Type B pancreatic cell (in vitro differentiated cells): ENCODE results near the gene PSMB8. TPM values are rescaled to one million over a fixed set of nuclear protein-coding genes. Genes with fewer than 3 reads are reported as not detected.
"Not testable (repeated sequence)": the region's sequence is repeated elsewhere in the genome, so short reads cannot be mapped to it uniquely, and the experiment has no call there.

Source experiments
- DNase-seq: peaks from one replicate; pipeline ENCODE4 v3.0.0; 2021; ENCODE audit warnings: mixed read lengths; ENCODE audit not compliant: unreplicated experiment; ENCODE audit errors: extremely low spot score
- H3K27ac Mint-ChIP-seq: 2 replicates; pipeline ENCODE4 v1.8.0; 2021; ENCODE audit warnings: mild to moderate bottlenecking, mixed read lengths
- H3K27me3 Mint-ChIP-seq: 2 replicates; pipeline ENCODE4 v1.8.0; 2021; ENCODE audit warnings: mixed read lengths
- H3K36me3 Mint-ChIP-seq: 2 replicates; pipeline ENCODE4 v1.8.0; 2021; ENCODE audit warnings: mixed read lengths
- H3K4me1 Mint-ChIP-seq: one replicate; pipeline ENCODE4 v1.8.0; 2021; ENCODE audit warnings: mixed read lengths; ENCODE audit not compliant: unreplicated experiment
- H3K4me3 Mint-ChIP-seq: 2 replicates; pipeline ENCODE4 v1.8.0; 2021; ENCODE audit warnings: mild to moderate bottlenecking, mixed read lengths
- H3K9me3 Mint-ChIP-seq: 2 replicates; pipeline ENCODE4 v1.8.0; 2021; ENCODE audit warnings: mixed read lengths
- total RNA-seq: library from RNA; stranded (reverse); gene quantifications from 2 replicates; pipeline ENCODE4 v1.2.1, GENCODE V29; 2021; ENCODE audit warnings: low replicate concordance
- TF ChIP-seq, protein P1 (sequence below): fragments of 200-600 bp; sonication (generic); conservative IDR thresholded peaks from 2 replicates; pipeline ENCODE4 v1.5.0; 2021; ENCODE audit warnings: antibody characterized with exemption, mild to moderate bottlenecking

PSMB8 gene
- total RNA-seq, 1 donor from 2014 or later = 17.3 TPM

DNA sequence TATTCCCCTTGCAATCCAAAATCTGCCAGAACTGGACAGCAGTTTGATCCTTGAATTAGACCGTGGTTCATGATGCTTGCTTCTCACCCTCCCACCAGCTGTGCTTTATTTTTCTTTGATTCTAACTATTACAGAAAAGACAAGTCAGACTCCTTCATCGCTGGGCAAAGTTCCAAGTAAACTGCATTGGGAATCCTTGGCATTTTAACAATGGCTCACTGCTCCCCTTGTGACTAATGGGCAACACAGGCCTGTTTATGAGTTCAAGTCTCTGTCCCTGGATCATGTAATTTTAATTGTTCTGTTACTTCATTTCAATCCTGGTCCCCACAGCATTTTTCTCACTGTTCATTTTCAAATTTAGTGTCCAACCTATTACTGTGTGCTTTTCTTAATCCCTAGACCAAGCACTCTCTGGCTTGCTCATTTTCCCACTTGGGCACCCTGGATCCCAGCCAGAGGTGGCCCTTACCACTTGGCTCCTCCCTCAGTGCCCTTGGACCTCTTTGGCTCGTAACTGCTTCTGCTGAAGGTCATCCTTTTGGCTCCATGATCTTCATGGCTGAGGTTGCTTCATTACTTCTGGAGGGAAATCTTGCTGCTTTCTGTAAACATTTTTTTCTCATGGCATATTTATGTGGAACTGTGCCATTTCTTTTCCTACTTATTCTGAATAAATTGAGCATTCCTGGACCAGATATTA, 43.0 kb upstream of the PSMB8 start:
- Mint-ChIP-seq H3K9me3 (no peaks in the 10 kb centered on the region), H3K4me3 (no peak overlapping the region), H3K36me3 (no peaks in the 10 kb centered on the region), H3K27me3 (peaks cover 51% of the 10 kb centered on the region), H3K27ac (no peak overlapping the region), H3K4me1 (no peaks in the 10 kb centered on the region)
- TF ChIP-seq, protein P1, sequence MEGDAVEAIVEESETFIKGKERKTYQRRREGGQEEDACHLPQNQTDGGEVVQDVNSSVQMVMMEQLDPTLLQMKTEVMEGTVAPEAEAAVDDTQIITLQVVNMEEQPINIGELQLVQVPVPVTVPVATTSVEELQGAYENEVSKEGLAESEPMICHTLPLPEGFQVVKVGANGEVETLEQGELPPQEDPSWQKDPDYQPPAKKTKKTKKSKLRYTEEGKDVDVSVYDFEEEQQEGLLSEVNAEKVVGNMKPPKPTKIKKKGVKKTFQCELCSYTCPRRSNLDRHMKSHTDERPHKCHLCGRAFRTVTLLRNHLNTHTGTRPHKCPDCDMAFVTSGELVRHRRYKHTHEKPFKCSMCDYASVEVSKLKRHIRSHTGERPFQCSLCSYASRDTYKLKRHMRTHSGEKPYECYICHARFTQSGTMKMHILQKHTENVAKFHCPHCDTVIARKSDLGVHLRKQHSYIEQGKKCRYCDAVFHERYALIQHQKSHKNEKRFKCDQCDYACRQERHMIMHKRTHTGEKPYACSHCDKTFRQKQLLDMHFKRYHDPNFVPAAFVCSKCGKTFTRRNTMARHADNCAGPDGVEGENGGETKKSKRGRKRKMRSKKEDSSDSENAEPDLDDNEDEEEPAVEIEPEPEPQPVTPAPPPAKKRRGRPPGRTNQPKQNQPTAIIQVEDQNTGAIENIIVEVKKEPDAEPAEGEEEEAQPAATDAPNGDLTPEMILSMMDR = no peak
- no peak for DNase-seq

DNA sequence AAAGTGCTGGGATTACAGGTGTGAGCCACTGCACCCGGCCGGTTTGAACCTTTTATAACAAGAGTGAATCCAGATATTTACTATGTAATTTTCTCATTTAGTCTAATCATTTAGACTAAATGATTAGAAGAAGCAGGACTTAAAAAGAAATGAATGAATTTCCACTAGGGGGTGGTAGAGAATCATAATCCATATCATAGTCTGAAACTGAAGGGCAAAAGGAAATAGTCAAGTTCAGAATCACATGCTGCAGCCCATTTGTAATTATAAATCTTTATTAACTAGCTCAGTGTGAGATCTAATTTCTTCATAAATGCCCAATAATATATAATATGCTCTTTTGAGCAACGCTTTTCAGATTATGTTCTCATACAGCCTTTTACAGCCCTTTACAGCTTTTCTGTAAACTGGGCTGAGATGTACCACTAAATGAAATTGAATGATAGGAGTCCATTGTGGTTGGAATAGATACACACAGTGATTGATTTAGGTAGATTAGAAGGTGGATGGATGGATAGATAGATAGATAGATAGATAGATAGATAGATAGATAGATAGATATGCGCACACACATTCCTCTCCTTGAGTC, 41.9 kb upstream of the PSMB8 start:
- no peak for DNase-seq
- TF ChIP-seq, protein P1 = peak; percentile 79

DNA sequence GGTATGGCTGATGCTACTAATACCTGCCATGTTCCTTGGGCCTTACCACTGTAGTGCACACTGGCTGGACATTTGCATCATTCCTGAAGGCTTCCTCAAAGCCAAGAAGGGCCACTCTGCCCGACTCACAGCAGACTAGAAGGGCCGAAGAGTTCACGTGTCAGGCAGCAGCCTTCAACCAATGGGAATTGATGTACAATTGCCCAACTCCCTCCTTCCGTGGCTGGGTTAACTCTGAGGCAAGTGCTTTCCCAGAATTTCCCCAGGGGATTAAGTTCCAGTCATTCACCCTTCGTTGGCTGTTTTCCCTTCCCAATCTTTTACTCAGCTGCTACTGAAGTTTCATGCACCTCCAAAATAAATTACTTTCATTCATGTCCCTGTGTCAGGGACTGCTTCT, 39.9 kb upstream of the PSMB8 start:
- no peak for DNase-seq
- Mint-ChIP-seq H3K4me3 (no peak overlapping the region), H3K36me3 (no peaks in the 10 kb centered on the region), H3K4me1 (no peaks in the 10 kb centered on the region), H3K9me3 (no peaks in the 10 kb centered on the region), H3K27me3 (peaks cover 52% of the 10 kb centered on the region), H3K27ac (no peak overlapping the region)
- TF ChIP-seq, protein P1 = no peak

More for the DNA sequence above, 41.9 kb upstream of the PSMB8 start:
- no peaks in the 10 kb centered on the region for H3K9me3 Mint-ChIP-seq
- H3K36me3 Mint-ChIP-seq = no peaks in the 10 kb centered on the region
- H3K27me3 Mint-ChIP-seq = peaks cover 54% of the 10 kb centered on the region
- no peak overlapping the region for H3K4me3 Mint-ChIP-seq
- no peaks in the 10 kb centered on the region for H3K4me1 Mint-ChIP-seq
- no peak overlapping the region for H3K27ac Mint-ChIP-seq

DNA sequence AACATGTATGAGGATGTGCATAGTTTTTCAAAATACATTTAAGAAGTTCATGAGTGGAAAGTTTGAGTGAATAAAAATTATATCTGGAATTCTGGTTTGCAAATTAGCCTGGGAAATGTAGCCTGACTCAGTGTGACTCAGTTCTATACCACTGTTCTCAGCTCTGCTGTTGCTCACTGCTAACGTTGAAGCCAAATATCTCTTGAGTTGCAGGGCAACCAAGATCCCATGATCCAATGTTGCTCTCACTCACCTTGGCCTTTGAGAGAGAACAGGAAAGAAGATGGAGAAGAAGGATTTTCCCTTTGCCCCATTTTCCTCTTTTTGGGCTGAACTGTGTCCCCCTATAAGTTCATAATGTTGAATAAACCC, 39.0 kb upstream of the PSMB8 start:
- no peaks in the 10 kb centered on the region for H3K4me1 Mint-ChIP-seq
- no peak overlapping the region for H3K4me3 Mint-ChIP-seq
- H3K9me3 Mint-ChIP-seq = no peaks in the 10 kb centered on the region
- no peak for DNase-seq
- H3K27ac Mint-ChIP-seq = no peak overlapping the region
- TF ChIP-seq, protein P1 = no peak
- peaks cover 52% of the 10 kb centered on the region for H3K27me3 Mint-ChIP-seq
- H3K36me3 Mint-ChIP-seq = no peaks in the 10 kb centered on the region

DNA sequence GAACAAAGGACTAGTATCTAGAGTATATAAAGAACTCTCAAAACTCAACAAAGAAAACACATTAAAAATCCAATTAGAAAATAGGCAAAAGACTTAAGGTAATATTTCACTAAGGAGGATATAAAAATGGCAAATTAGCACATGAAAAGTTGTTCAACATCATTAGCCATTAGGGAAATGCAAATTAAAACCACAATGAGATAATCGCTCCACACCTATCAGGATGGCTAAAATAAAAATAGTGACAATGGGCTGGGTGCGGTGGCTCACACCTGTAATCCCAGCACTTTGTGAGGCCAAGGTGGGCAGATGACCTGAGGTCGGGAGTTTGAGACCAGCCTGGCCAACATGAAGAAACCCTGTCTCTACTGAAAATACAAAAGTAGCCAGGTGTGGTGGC, 37.1 kb upstream of the PSMB8 start:
- H3K27ac Mint-ChIP-seq = not testable (repeated sequence)

DNA sequence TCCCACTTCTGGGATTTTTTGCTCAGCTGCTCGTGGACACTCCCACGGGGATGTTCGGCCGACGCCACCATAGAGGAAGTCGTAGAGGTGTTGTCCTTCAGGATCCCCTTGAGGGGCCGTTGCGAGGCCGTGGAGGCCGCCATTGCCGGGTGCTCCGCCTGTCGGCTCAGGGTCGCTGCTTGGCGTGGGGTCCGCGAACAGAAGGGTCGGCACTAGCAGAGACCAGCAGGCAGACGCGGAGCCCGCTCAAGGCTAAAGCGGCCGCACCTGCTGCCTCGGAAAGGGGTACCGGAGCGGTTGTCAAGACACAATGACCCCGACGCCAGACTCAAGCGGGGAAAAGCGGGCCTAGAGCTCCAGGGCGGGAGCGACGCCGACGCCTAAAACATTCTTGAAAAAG, 35.8 kb upstream of the PSMB8 start:
- DNase-seq = no peak
- TF ChIP-seq, protein P1 = no peak
- Mint-ChIP-seq H3K4me1 (no peaks in the 10 kb centered on the region), H3K9me3 (no peaks in the 10 kb centered on the region), H3K36me3 (no peaks in the 10 kb centered on the region), H3K27me3 (peaks cover 62% of the 10 kb centered on the region), H3K4me3 (no peak overlapping the region), H3K27ac (no peak overlapping the region)

More for the DNA sequence above, 37.1 kb upstream of the PSMB8 start:
- not testable (repeated sequence) for H3K4me3 Mint-ChIP-seq, H3K4me1 Mint-ChIP-seq, DNase-seq, H3K36me3 Mint-ChIP-seq, H3K9me3 Mint-ChIP-seq
- peaks cover 59% of the 10 kb centered on the region for H3K27me3 Mint-ChIP-seq
